ENCODE results near the gene TPPP.
"Not testable (repeated sequence)": the region's sequence is repeated elsewhere in the genome, so short reads cannot be mapped to it uniquely, and the experiment has no call there.

Gene TPPP

GRCh38 chr5:696753-697702, 3.9 kb upstream of the TPPP start:
- FAIRE-seq; DNase-seq (ENCODE audit: insufficient read length, low spot score): not testable (repeated sequence)

DNA sequence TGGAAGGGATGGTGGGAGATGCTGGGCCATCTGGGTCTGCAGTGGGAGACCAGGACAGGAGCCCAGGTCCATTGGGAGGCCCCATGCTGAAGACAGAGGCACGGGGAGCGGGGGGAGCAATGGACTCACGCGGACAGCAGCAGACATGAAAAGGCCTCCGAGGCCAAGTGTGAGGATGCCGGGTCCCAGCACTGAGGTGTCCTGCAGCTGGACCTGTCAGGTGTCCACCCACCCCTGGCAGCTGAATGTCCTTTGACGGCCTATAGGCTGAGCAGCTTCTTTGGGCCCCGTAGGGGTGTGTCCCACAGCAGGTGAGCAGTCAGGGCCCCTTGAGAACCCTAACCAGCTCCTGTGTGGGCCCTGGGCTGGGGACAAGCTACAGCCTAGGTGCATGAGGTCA, 3.0 kb upstream of the TPPP start:
- FAIRE-seq; DNase-seq (ENCODE audit: insufficient read length, low spot score): not testable (repeated sequence)

GRCh38 chr5:695475-695874, 2.3 kb upstream of the TPPP start:
- not testable (repeated sequence) for DNase-seq (ENCODE audit: insufficient read length, low spot score); FAIRE-seq

GRCh38 chr5:694042-694431, 885 bp upstream of the TPPP start:
- not testable (repeated sequence) for FAIRE-seq

DNA sequence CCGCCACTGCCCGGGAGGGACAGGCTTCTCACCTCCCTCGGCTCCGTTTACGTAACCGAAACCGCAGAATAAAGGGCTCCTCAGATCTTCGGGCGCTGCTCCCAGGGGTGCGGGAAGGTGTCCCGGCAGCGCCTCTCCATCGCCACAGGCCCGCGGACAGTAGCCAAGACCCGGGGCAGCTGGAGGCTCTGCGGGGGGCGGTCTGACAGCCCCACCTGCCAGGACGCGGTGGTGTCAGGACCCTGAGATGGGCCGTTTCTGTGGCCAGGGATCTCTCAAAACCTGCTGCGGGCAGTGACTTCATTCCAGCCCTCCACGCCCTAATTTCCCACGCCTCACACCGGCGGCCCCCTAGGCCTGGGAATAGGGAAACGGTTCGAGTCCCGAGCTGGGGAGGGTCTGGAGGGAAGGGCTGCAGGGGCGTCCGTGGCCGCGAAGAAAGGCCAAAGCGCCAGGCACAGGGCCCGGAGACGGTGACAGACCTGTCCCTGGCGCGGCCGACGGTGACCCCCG, 567 bp downstream of the TPPP start:
- FAIRE-seq; DNase-seq (ENCODE audit: insufficient read length, low spot score): not testable (repeated sequence)

More at GRCh38 chr5:694042-694431, 885 bp upstream of the TPPP start:
- DNase-seq (ENCODE audit: insufficient read length, low spot score), result not testable (repeated sequence)

- no peak for TF ChIP-seq POU2F2 (IDR thresholded peaks at IDR 0.05; ENCODE audit: low read depth, low read length)
- TF ChIP-seq TAF1 (IDR thresholded peaks at IDR 0.05; ENCODE audit: low read depth, low read length), result no peak
- no peak for TF ChIP-seq POLR2A (IDR thresholded peaks at IDR 0.05; ENCODE audit: low read depth, low read length)
- no peak for TF ChIP-seq POLR2AphosphoS5 (IDR thresholded peaks at IDR 0.05; ENCODE audit: low read depth, low read length)
- TF ChIP-seq PAX5 (IDR thresholded peaks at IDR 0.05; ENCODE audit: insufficient read depth, low read length, severe bottlenecking), result no peak
- no peak for TF ChIP-seq SPI1 (IDR thresholded peaks at IDR 0.05; ENCODE audit: low read depth, low read length)
- DNase-seq (ENCODE audit: insufficient read length, low spot score) (no peak), FAIRE-seq (no peak)
Observed at GRCh38 chr5:691817-692528, 1.2 kb downstream of the TPPP start.

DNA sequence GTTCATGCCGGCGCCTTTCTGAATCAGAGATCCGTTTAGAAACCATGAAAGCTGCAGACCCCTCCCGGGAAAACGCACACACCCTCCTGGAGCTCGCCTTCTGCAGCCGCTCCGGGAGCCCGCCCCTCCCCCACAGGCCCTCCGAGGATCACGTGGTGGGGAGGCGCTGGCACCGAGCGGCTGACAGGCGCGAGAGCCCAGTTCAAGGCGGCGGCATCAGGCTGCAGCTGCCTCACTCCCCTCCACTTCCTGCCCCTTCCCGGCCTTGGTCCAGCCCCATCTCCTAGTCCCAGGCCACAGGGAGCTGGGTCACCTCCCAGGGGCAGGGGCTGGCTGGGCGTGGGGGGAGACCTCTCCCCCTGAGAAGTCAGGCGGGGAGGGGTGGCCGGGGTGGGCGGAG, 2.1 kb downstream of the TPPP start:
- FAIRE-seq; DNase-seq (ENCODE audit: insufficient read length, low spot score): not testable (repeated sequence)

GRCh38 chr5:690293-690692, 2.9 kb downstream of the TPPP start:
- not testable (repeated sequence) for DNase-seq (ENCODE audit: insufficient read length, low spot score); FAIRE-seq

GRCh38 chr5:688348-689010, 4.7 kb downstream of the TPPP start:
- not testable (repeated sequence) for FAIRE-seq

DNA sequence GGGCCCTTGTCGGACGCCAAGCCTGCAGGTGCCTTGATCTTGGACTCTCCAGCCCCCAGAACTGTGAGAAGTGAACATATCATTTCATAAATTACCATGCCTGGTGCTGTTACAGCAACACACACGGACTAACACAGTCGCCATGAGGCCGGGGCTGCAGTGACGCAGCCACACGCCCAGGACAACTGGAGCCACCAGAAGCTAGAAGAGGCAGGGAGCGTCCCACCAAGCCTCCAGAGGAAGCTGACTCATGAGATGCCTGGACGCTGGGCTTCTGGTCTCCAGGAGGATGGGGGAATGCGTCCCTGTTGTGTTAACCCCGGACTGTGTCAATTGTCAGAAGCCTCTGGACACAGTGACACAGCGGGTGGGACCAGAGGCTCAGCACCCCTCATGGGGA, 6.2 kb downstream of the TPPP start:
- FAIRE-seq; DNase-seq (ENCODE audit: insufficient read length, low spot score): not testable (repeated sequence)

More at GRCh38 chr5:688348-689010, 4.7 kb downstream of the TPPP start:
- not testable (repeated sequence) for DNase-seq (ENCODE audit: insufficient read length, low spot score)

DNA sequence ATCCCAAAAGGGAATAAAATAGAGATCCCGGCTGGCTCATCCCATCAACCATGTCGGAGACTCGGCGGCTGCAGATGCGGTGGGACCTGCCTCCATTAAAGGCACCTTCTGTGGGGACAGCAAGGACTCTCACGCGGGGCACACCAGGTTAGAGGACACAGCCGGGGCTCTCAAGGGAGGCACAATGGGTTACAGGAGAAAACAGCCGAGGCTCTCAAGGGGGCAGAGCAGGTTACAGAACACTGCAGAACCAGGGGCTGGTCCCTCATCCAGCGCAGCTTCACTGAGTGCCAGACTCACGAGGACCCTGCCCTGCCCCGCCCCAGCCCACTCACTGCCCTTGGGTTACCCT, 7.0 kb downstream of the TPPP start:
- not testable (repeated sequence) for FAIRE-seq; DNase-seq (ENCODE audit: insufficient read length, low spot score)

DNA sequence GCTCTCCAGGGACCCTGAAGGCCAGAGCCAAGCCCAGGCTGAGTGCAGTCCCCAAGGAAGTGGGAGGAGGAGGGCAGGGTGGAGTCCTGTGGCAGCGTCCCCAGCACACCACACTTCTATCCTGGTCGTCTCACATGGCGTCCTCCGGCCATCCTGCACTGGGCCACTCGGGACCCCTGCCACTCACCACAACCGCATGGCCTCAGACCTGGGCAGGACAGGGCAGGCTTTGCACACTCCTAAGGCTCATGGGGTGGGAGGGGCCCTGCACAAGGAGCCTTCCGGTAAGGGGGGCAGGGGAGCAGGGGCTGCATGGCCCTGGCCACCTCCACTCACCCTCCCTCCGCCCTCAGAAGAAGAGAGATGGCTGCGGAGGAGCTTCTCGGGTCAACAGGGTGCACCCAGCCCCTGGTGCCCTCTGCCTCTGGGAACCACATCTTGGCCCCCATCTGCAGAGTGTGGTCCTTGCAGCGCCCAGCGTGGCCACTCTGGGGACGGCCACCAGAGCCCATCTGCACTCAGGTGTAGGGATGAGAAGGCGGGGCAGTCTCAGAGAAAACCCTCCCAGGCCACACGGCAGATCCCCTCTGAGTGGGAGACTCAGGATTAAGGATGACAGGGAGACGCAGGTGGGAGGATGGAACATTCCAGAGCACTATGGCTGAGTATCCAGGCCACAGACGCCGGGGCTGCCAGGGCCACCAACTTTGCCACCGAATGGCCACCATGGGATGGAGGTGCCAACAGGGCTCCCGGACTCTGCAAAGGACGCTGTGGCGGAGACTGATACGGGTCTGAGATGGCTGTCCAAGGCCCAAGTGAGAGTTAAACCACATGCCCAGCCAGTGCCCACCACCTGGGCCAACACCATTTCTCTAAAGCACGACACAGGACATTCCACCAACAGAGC, 7.6 kb downstream of the TPPP start:
- no peak for FAIRE-seq
- TF ChIP-seq PAX5 (IDR thresholded peaks at IDR 0.05; ENCODE audit: insufficient read depth, low read length, severe bottlenecking), result no peak
- no peak for TF ChIP-seq SPI1 (IDR thresholded peaks at IDR 0.05; ENCODE audit: low read depth, low read length)
- TF ChIP-seq POLR2A (IDR thresholded peaks at IDR 0.05; ENCODE audit: low read depth, low read length), result no peak
- no peak for TF ChIP-seq TAF1 (IDR thresholded peaks at IDR 0.05; ENCODE audit: low read depth, low read length)
- no peak for TF ChIP-seq POU2F2 (IDR thresholded peaks at IDR 0.05; ENCODE audit: low read depth, low read length)
- TF ChIP-seq POLR2AphosphoS5 (IDR thresholded peaks at IDR 0.05; ENCODE audit: low read depth, low read length), result no peak
- DNase-seq (ENCODE audit: insufficient read length, low spot score), result peak; percentile 12
